K562 (cell line): Measurements from ENCODE around the gene ZBTB25.

Source experiments
- ARNT ChIP-seq, 2 experiments: fragments of 450-650 bp; IDR thresholded peaks; 2 replicates each; pipeline ENCODE4 v1.6.1; 2016; ENCODE audit warnings: mild to moderate bottlenecking in 1 of 2
- BRCA1 ChIP-seq, 2 experiments: fragments of 450-650 bp in 1 of 2; sonication (generic) in 1 of 2; formaldehyde crosslinking in 1 of 2; IDR thresholded peaks; 2 replicates each; pipeline versions ENCODE4 v1.5.0 to v1.6.1; 2017 to 2020; ENCODE audit warnings: mild to moderate bottlenecking in 1 of 2, missing genetic modification reagents in 1 of 2
- JUN ChIP-seq, 2 experiments: sonication (generic) in 1 of 2; formaldehyde crosslinking in 1 of 2; IDR thresholded peaks; 2 replicates each; pipeline versions ENCODE4 v1.6.1 to v1.8.0; 2012 to 2022; ENCODE audit warnings: borderline replicate concordance in 2 of 2, mild to moderate bottlenecking in 2 of 2, improper control_type of control experiment in 1 of 2, low read depth in 1 of 2, low read length in 1 of 2, missing genetic modification reagents in 1 of 2
- MAZ ChIP-seq, 2 experiments: fragments of 450-650 bp in 1 of 2; sonication (generic) in 1 of 2; formaldehyde crosslinking; IDR thresholded peaks in 1 of 2; conservative IDR thresholded peaks in 1 of 2; 2 replicates each; pipeline versions ENCODE4 v1.4.0 to v1.5.0; 2020; ENCODE audit warnings: mild to moderate bottlenecking in 1 of 2, missing genetic modification reagents in 1 of 2
- POLR2A ChIP-seq: fragments of 450-650 bp; conservative IDR thresholded peaks from 2 replicates; pipeline ENCODE4 v1.6.1; 2016
- SMAD4 ChIP-seq: fragments of 250-450 bp; sonication (Bioruptor Pico); conservative IDR thresholded peaks from 2 replicates; pipeline ENCODE4 v1.8.0; 2021; ENCODE audit warnings: inconsistent platforms, mild to moderate bottlenecking, moderate library complexity
- TBL1XR1 ChIP-seq, 2 experiments: IDR thresholded peaks; 2 replicates each; pipeline ENCODE4 v1.6.1; 2012; ENCODE audit warnings: improper control_type of control experiment in 2 of 2, low read length in 2 of 2, mild to moderate bottlenecking in 1 of 2
- ZNF121 ChIP-seq: sonication (generic); formaldehyde crosslinking; conservative IDR thresholded peaks from 2 replicates; pipeline ENCODE4 v1.8.0; 2022; ENCODE audit warnings: missing genetic modification reagents
- ZNF431 ChIP-seq: sonication (generic); formaldehyde crosslinking; IDR thresholded peaks from 2 replicates; pipeline ENCODE4 v1.8.0; 2022; ENCODE audit warnings: mild to moderate bottlenecking, missing genetic modification reagents
- TF ChIP-seq, protein P1 (sequence below), 3 experiments: IDR thresholded peaks in 2 of 3; conservative IDR thresholded peaks in 1 of 3; 2 replicates each; pipeline ENCODE4 v1.5.1; 2011 to 2012; ENCODE audit warnings: low read length in 3 of 3, mild to moderate bottlenecking in 3 of 3, control low read depth in 2 of 3, improper control_type of control experiment in 1 of 3, inconsistent platforms in 1 of 3, low read depth in 1 of 3, mixed read lengths in 1 of 3, moderate library complexity in 1 of 3; ENCODE audit not compliant: insufficient read depth in 2 of 3
- TF ChIP-seq, protein P2 (sequence below): fragments of 250-450 bp; sonication (Bioruptor Pico); IDR thresholded peaks from 2 replicates; pipeline ENCODE4 v1.4.0; 2020; ENCODE audit warnings: mild to moderate bottlenecking

DNA sequence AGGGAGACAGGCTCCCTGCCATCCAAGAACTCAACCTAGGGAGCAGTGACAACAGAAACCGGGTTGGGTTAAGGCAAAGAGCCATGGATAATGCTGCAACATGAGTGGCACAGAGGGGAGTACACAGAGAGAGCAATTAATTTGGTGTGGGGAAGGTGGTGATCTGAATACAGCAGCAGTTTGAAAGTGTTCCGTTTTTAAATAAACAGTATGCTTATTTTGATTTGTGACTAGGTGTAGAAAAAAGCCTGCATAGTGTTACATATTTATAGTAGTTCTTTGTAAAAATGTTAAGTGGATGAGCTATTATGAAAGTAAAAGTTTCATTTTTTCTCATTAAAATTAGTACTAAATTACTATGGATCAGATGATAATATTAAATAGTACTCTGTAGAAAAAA, 29.6 kb downstream of the ZBTB25 start:
- TF ChIP-seq POLR2A (no peak), SMAD4 (CRISPR knock-in tag) (no peak), JUN (IDR thresholded peaks at IDR 0.05; ENCODE audit: borderline replicate concordance, low read depth, low read length) (no peak), JUN (CRISPR knock-in tag; IDR thresholded peaks at IDR 0.05; ENCODE audit: borderline replicate concordance) (no peak), ZNF121 (CRISPR knock-in tag) (no peak), BRCA1 (IDR thresholded peaks at IDR 0.05) (no peak), BRCA1 (CRISPR knock-in tag; IDR thresholded peaks at IDR 0.05) (no peak), MAZ (CRISPR knock-in tag; conservative IDR thresholded peaks at IDR 0.05 in 1 of 2, IDR thresholded peaks at IDR 0.05 in 1 of 2) (no peak), ARNT (IDR thresholded peaks at IDR 0.05) (no peak), TBL1XR1 (IDR thresholded peaks at IDR 0.05; ENCODE audit: low read length in 2 of 2) (no peak), ZNF431 (CRISPR knock-in tag) (no peak)
- TF ChIP-seq, protein P1, sequence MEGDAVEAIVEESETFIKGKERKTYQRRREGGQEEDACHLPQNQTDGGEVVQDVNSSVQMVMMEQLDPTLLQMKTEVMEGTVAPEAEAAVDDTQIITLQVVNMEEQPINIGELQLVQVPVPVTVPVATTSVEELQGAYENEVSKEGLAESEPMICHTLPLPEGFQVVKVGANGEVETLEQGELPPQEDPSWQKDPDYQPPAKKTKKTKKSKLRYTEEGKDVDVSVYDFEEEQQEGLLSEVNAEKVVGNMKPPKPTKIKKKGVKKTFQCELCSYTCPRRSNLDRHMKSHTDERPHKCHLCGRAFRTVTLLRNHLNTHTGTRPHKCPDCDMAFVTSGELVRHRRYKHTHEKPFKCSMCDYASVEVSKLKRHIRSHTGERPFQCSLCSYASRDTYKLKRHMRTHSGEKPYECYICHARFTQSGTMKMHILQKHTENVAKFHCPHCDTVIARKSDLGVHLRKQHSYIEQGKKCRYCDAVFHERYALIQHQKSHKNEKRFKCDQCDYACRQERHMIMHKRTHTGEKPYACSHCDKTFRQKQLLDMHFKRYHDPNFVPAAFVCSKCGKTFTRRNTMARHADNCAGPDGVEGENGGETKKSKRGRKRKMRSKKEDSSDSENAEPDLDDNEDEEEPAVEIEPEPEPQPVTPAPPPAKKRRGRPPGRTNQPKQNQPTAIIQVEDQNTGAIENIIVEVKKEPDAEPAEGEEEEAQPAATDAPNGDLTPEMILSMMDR (IDR thresholded peaks at IDR 0.05 in 2 of 3, conservative IDR thresholded peaks at IDR 0.05 in 1 of 3; ENCODE audit: insufficient read depth in 2 of 3, low read depth in 1 of 3, low read length in 3 of 3): no peak
- TF ChIP-seq, protein P2, sequence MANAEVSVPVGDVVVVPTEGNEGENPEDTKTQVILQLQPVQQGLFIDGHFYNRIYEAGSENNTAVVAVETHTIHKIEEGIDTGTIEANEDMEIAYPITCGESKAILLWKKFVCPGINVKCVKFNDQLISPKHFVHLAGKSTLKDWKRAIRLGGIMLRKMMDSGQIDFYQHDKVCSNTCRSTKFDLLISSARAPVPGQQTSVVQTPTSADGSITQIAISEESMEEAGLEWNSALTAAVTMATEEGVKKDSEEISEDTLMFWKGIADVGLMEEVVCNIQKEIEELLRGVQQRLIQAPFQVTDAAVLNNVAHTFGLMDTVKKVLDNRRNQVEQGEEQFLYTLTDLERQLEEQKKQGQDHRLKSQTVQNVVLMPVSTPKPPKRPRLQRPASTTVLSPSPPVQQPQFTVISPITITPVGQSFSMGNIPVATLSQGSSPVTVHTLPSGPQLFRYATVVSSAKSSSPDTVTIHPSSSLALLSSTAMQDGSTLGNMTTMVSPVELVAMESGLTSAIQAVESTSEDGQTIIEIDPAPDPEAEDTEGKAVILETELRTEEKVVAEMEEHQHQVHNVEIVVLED (CRISPR knock-in tag): no peak
